Activated CD4-positive, alpha-beta T cell treated with anti-CD3 and anti-CD28 coated beads for 36 hours (primary cell): ENCODE results near the gene SYT14. TPM values are rescaled to one million over a fixed set of nuclear protein-coding genes. Genes with fewer than 3 reads are reported as not detected.
"Not testable (repeated sequence)": the region's sequence is repeated elsewhere in the genome, so short reads cannot be mapped to it uniquely, and the experiment has no call there.

Experiments used
- ATAC-seq: fragments of 200-7000 bp; cut with Tn5 transposase; one replicate; pipeline ENCODE4 v1.10.0; 2021; ENCODE audit warnings: mild to moderate bottlenecking, moderate library complexity
- CTCF ChIA-PET: fragments of 350-600 bp; sonication (Branson Sonifier 250); formaldehyde crosslinking; loops from one replicate; lab custom pipeline; 2021; ENCODE audit warnings: antibody characterized with exemption; lab: Charles Lee
- POLR2A ChIA-PET: fragments of 350-600 bp; sonication (Branson Sonifier 250); formaldehyde crosslinking; loops from one replicate; lab custom pipeline; 2021; ENCODE audit warnings: antibody characterized with exemption, inconsistent platforms; lab: Charles Lee
- DNase-seq: peaks from one replicate; pipeline ENCODE4 v3.0.0-alpha.2; 2020
- H3K27ac Mint-ChIP-seq: one replicate; pipeline ENCODE4 v1.8.0; 2021; ENCODE audit warnings: mixed read lengths
- H3K27me3 Mint-ChIP-seq: one replicate; pipeline ENCODE4 v1.8.0; 2021; ENCODE audit warnings: mixed read lengths
- H3K36me3 Mint-ChIP-seq: one replicate; pipeline ENCODE4 v1.8.0; 2021; ENCODE audit warnings: low read depth, mixed read lengths
- H3K4me1 Mint-ChIP-seq: one replicate; pipeline ENCODE4 v1.8.0; 2021; ENCODE audit warnings: mixed read lengths
- H3K4me3 Mint-ChIP-seq: one replicate; pipeline ENCODE4 v1.8.0; 2021; ENCODE audit warnings: mild to moderate bottlenecking, moderate library complexity, mixed read lengths
- H3K9me3 Mint-ChIP-seq: one replicate; pipeline ENCODE4 v1.8.0; 2021; ENCODE audit warnings: low read depth, mixed read lengths
- intact Hi-C, 2 experiments: fragments of 100-400 bp; cut with DNase I in 1 of 2; cut with micrococcal nuclease in 1 of 2; formaldehyde crosslinking; loops; one replicate each; pipeline versions ENCODE4 v1.14.2 to v1.15.1; 2022 to 2024; cut with DNase I, micrococcal nuclease
- total RNA-seq, 2 experiments: library from RNA; stranded (reverse); gene quantifications; one replicate each; pipeline ENCODE4 v1.2.3, GENCODE V29; 2021

The SYT14 gene
- total RNA-seq, 2 experiments from 2014 or later: not detected

DNA sequence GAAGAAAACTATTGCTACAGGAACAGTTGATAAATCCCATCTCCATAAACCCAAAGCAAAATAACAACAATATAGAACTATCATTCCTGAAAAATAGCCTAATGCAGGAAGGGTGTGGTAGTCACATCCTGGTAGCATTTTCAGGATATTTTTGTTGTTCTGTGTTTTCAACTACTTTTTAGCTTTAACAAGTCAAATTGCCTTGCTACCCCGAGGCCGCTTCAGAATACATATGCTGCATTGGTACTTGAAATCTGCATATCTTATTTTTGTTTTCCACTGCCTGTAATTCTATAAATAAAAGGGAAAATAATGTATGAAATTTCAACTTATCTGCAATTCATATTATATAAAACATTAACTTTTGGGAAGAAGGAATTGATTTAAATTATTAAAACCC lies 36.8 kb upstream of the SYT14 start:
- Mint-ChIP-seq H3K4me3 (no peak overlapping the region), H3K36me3 (no peaks in the 10 kb centered on the region)

DNA sequence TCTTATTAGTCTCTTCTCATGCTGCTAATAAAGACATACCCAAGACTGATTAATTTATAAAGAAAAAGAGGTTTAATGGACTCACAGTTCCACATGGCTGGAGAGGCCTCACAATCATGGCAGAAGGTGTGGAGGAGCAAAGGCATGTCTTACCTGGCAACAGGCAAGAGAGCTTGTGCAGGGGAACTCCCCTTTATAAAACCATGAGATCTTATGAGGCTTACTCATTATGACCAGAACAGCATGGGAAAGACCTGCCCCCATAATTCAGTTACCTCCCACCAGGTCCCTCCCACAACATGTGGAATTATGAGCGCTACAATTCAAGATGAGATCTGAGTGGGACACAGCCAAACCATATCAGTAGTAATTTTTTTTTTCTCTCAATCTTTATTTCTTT lies 33.2 kb upstream of the SYT14 start:
- H3K27me3 Mint-ChIP-seq, intact Hi-C loops, ATAC-seq, H3K36me3 Mint-ChIP-seq, H3K9me3 Mint-ChIP-seq, CTCF ChIA-PET, H3K27ac Mint-ChIP-seq, POLR2A ChIA-PET, DNase-seq, H3K4me1 Mint-ChIP-seq, H3K4me3 Mint-ChIP-seq: not testable (repeated sequence)

More for the DNA sequence above, 36.8 kb upstream of the SYT14 start:
- peaks cover 6% of the 10 kb centered on the region for H3K27me3 Mint-ChIP-seq
- no peaks in the 10 kb centered on the region for H3K4me1 Mint-ChIP-seq
- DNase-seq: no peak
- POLR2A ChIA-PET: no interaction called here
- H3K27ac Mint-ChIP-seq: no peak overlapping the region
- CTCF ChIA-PET: interaction anchor here (1.9 to 2.0 kb wide), 2 partner anchors 11 to 87 kb away, joined by 5 to 12 read pairs; no protein-coding TSS in a partner anchor
- H3K9me3 Mint-ChIP-seq: no peaks in the 10 kb centered on the region
- intact Hi-C loops: no loop called here
- ATAC-seq: no peak

- POLR2A ChIA-PET: no interaction called here
- Mint-ChIP-seq H3K27me3 (no peaks in the 10 kb centered on the region), H3K4me3 (no peak overlapping the region), H3K9me3 (no peaks in the 10 kb centered on the region), H3K4me1 (no peaks in the 10 kb centered on the region), H3K27ac (no peak overlapping the region), H3K36me3 (no peaks in the 10 kb centered on the region)
- intact Hi-C loops: no loop called here
- DNase-seq (no peak), ATAC-seq (no peak)
- CTCF ChIA-PET: no interaction called here
These were observed 26.3 kb upstream of the SYT14 start for GRCh38 chr1:209911746-209912145.

GRCh38 chr1:209912306-209912705 lies 25.7 kb upstream of the SYT14 start:
- H3K27me3 Mint-ChIP-seq: no peaks in the 10 kb centered on the region
- POLR2A ChIA-PET: no interaction called here
- DNase-seq: no peak
- intact Hi-C loops: no loop called here
- no peaks in the 10 kb centered on the region for H3K9me3 Mint-ChIP-seq
- CTCF ChIA-PET: interaction anchor here (1.2 kb wide), 1 partner anchor 13 kb away, joined by 4 read pairs; no protein-coding TSS in a partner anchor
- no peak overlapping the region for H3K4me3 Mint-ChIP-seq
- H3K36me3 Mint-ChIP-seq: no peaks in the 10 kb centered on the region
- no peaks in the 10 kb centered on the region for H3K4me1 Mint-ChIP-seq
- no peak for ATAC-seq
- H3K27ac Mint-ChIP-seq: no peak overlapping the region

DNA sequence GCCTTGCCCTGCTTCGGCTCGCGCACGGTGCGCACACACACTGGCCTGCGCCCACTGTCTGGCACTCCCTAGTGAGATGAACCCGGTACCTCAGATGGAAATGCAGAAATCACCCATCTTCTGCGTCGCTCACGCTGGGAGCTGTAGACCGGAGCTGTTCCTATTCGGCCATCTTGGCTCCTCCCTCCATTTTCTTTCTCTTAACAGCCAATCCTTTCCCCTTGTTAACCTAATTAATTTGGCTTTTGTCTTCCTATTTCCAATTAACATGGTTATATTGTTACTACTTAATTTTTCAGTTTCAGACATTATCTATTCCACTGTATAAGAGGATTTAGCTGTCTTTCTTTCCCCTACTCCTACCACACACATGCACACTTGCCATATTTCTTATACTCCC lies 18.4 kb upstream of the SYT14 start:
- intact Hi-C loops, H3K4me1 Mint-ChIP-seq, CTCF ChIA-PET: not testable (repeated sequence)

GRCh38 chr1:209920844-209921243 lies 17.2 kb upstream of the SYT14 start:
- H3K27me3 Mint-ChIP-seq: peaks cover 10% of the 10 kb centered on the region
- ATAC-seq (no peak), DNase-seq (no peak)
- no peak overlapping the region for H3K4me3 Mint-ChIP-seq
- H3K27ac Mint-ChIP-seq: no peak overlapping the region
- peaks cover 2% of the 10 kb centered on the region for H3K36me3 Mint-ChIP-seq
- ChIA-PET POLR2A (no interaction called here), CTCF (no interaction called here)
- intact Hi-C loops: no loop called here
- no peaks in the 10 kb centered on the region for H3K4me1 Mint-ChIP-seq
- peaks cover 9% of the 10 kb centered on the region for H3K9me3 Mint-ChIP-seq

More for the DNA sequence above, 18.4 kb upstream of the SYT14 start:
- H3K4me3 Mint-ChIP-seq, ATAC-seq, H3K27ac Mint-ChIP-seq, H3K9me3 Mint-ChIP-seq, DNase-seq, POLR2A ChIA-PET, H3K36me3 Mint-ChIP-seq: not testable (repeated sequence)
- H3K27me3 Mint-ChIP-seq: peaks cover 10% of the 10 kb centered on the region

- Mint-ChIP-seq H3K36me3 (peaks cover 2% of the 10 kb centered on the region), H3K4me1 (no peaks in the 10 kb centered on the region), H3K4me3 (no peak overlapping the region), H3K27me3 (peaks cover 15% of the 10 kb centered on the region), H3K9me3 (peaks cover 9% of the 10 kb centered on the region), H3K27ac (no peak overlapping the region)
- DNase-seq (no peak), ATAC-seq (no peak)
- intact Hi-C loops: no loop called here
- ChIA-PET POLR2A (no interaction called here), CTCF (no interaction called here)
These were observed 13.6 kb upstream of the SYT14 start for GRCh38 chr1:209924390-209924789.

DNA sequence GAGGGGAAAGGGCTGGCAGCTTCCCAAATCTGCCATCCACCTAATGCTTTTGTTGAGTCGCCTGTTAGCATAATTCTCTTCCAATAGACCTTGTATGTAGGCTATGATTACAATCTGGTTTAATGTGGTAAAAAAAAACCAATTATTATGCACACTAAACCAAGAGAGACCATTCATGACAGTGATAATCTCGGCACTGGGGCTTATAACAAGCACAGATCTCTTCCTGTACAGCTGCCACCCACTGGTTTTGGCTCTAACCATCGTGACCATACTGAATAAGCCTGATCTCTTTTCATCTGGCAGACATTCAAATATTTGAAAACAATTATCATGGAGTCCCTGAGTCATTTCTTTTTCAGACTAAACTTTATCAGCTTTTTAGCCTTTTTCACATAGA lies 12.0 kb upstream of the SYT14 start:
- intact Hi-C loops: no loop called here
- DNase-seq (no peak), ATAC-seq (no peak)
- no peaks in the 10 kb centered on the region for H3K9me3 Mint-ChIP-seq
- ChIA-PET CTCF (no interaction called here), POLR2A (no interaction called here)
- no peaks in the 10 kb centered on the region for H3K36me3 Mint-ChIP-seq
- H3K4me3 Mint-ChIP-seq: no peak overlapping the region
- H3K27ac Mint-ChIP-seq: no peak overlapping the region
- peaks cover 14% of the 10 kb centered on the region for H3K27me3 Mint-ChIP-seq
- no peaks in the 10 kb centered on the region for H3K4me1 Mint-ChIP-seq

DNA sequence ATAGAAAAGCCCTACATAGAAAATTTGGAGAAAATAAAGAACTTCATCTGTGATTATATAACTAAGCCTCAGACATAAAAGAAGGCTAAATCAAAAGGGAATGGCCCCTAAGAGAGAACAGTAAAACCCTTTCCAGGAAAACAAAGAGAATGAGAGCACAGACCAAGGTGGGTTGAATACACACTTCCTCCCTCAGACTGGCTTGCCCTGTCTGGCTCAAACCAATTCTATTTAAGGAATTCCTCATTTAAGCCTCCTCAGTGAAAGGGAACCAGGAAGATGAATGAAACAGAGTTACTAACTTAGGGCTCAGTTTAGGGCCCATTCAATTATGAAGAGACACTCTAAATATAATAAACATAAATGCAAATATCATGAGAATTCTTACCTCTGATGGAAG lies 10.6 kb upstream of the SYT14 start:
- no peak for ATAC-seq
- intact Hi-C loops: no loop called here
- ChIA-PET POLR2A (no interaction called here), CTCF (interaction anchor here (1.3 kb wide), 1 partner anchor 27 kb away, joined by 3 read pairs; no protein-coding TSS in a partner anchor)
- H3K36me3 Mint-ChIP-seq: no peaks in the 10 kb centered on the region
- no peak for DNase-seq
- no peaks in the 10 kb centered on the region for H3K4me1 Mint-ChIP-seq
- no peak overlapping the region for H3K4me3 Mint-ChIP-seq
- H3K9me3 Mint-ChIP-seq: no peaks in the 10 kb centered on the region
- H3K27me3 Mint-ChIP-seq: peaks cover 13% of the 10 kb centered on the region
- no peak overlapping the region for H3K27ac Mint-ChIP-seq

DNA sequence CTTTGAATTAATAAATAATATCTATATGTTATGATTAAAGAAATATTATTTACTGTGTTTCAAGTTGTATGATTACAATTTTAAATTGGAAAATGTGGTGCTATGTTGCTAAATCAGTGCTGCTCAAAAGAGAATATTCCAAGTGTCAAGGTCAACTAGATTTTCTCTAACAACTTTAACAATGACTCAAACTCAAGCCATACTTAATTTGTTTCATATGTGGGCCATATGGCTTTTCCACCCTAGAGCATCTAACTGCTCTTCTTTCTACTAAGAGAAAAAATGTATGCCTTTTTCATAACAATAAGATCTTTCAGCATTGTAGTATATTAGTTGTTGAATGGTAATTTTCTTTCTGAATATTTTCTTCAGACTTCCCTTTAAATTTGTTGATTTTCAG lies 8.3 kb upstream of the SYT14 start:
- Mint-ChIP-seq H3K27ac (no peak overlapping the region), H3K4me3 (no peak overlapping the region), H3K4me1 (no peaks in the 10 kb centered on the region), H3K36me3 (no peaks in the 10 kb centered on the region), H3K27me3 (peaks cover 20% of the 10 kb centered on the region), H3K9me3 (no peaks in the 10 kb centered on the region)
- ChIA-PET POLR2A (no interaction called here), CTCF (interaction anchor here (0.7 kb wide), 1 partner anchor 194 kb away, joined by 5 read pairs; no protein-coding TSS in a partner anchor)
- intact Hi-C loops: no loop called here
- ATAC-seq (no peak), DNase-seq (no peak)

- ChIA-PET CTCF (no interaction called here), POLR2A (no interaction called here)
- Mint-ChIP-seq H3K4me1 (no peaks in the 10 kb centered on the region), H3K27ac (no peak overlapping the region), H3K27me3 (peaks cover 28% of the 10 kb centered on the region), H3K9me3 (no peaks in the 10 kb centered on the region), H3K4me3 (no peak overlapping the region), H3K36me3 (no peaks in the 10 kb centered on the region)
- intact Hi-C loops: no loop called here
- no peak for ATAC-seq
- DNase-seq: no peak
These were observed 6.9 kb upstream of the SYT14 start for GRCh38 chr1:209931141-209931540.

- Mint-ChIP-seq H3K36me3 (peaks cover 3% of the 10 kb centered on the region), H3K4me1 (peaks cover 11% of the 10 kb centered on the region), H3K9me3 (no peaks in the 10 kb centered on the region), H3K27me3 (peaks cover 57% of the 10 kb centered on the region), H3K4me3 (no peak overlapping the region), H3K27ac (no peak overlapping the region)
- ChIA-PET POLR2A (no interaction called here), CTCF (interaction anchor here (0.7 kb wide), 1 partner anchor 76 kb away, joined by 5 read pairs; no protein-coding TSS in a partner anchor)
- DNase-seq: no peak
- ATAC-seq: no peak
- intact Hi-C loops: loop anchor here (2.0 to 5.0 kb wide), 2 partner anchors 74 to 75 kb away; no protein-coding TSS in a partner anchor
These were observed 1.9 kb upstream of the SYT14 start for GRCh38 chr1:209936125-209936524.
